ENCODE measurements around the gene TFPT.

The TFPT gene

GRCh38 chr19:54154603-54155345, 39.3 kb upstream of the TFPT start:
- DNase-seq (ENCODE audit: low read depth): no peak
- TF ChIP-seq, protein P1, sequence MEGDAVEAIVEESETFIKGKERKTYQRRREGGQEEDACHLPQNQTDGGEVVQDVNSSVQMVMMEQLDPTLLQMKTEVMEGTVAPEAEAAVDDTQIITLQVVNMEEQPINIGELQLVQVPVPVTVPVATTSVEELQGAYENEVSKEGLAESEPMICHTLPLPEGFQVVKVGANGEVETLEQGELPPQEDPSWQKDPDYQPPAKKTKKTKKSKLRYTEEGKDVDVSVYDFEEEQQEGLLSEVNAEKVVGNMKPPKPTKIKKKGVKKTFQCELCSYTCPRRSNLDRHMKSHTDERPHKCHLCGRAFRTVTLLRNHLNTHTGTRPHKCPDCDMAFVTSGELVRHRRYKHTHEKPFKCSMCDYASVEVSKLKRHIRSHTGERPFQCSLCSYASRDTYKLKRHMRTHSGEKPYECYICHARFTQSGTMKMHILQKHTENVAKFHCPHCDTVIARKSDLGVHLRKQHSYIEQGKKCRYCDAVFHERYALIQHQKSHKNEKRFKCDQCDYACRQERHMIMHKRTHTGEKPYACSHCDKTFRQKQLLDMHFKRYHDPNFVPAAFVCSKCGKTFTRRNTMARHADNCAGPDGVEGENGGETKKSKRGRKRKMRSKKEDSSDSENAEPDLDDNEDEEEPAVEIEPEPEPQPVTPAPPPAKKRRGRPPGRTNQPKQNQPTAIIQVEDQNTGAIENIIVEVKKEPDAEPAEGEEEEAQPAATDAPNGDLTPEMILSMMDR (IDR thresholded peaks at IDR 0.05; ENCODE audit: low read depth, low read length, missing control alignments): no peak
- H3K4me3 ChIP-seq (ENCODE audit: low read depth, low read length): no peak overlapping the region

DNA sequence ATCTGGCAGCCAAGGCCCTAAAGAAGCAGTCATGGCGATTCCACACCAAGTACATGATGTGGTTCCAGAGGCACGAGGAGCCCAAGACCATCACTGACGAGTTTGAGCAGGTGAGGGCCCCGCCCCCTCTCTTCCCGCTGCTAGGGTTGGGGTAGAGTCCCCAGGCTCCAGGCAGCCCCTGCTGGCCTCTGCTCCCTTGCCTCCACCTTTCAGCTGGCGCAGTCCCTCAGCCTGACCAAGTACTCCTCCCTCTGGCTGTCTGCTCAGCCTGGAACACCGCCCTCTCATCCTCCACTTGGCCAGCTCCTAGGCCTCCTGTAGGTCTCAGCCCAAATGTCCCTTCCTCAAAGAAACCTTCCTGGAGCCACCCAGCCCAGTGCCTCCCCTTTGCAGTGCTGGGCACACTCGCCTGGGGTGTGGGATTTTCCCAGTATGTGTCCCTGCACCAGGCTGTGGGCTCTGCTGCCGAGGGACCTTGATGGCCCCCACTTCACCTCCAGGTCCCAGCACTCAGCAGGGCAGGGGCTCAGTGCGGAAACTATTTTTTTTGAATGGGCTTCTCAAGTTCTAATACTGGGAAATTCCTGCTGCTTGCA, 38.4 kb upstream of the TFPT start:
- no peak for DNase-seq (ENCODE audit: low read depth)
- TF ChIP-seq, protein P1 (IDR thresholded peaks at IDR 0.05; ENCODE audit: low read depth, low read length, missing control alignments): no peak

GRCh38 chr19:54152878-54153524, 37.5 kb upstream of the TFPT start:
- TF ChIP-seq, protein P1 (IDR thresholded peaks at IDR 0.05; ENCODE audit: low read depth, low read length, missing control alignments): no peak
- no peak overlapping the region for H3K4me3 ChIP-seq (ENCODE audit: low read depth, low read length)

More for the DNA sequence above, 38.4 kb upstream of the TFPT start:
- no peak overlapping the region for H3K4me3 ChIP-seq (ENCODE audit: low read depth, low read length)

DNA sequence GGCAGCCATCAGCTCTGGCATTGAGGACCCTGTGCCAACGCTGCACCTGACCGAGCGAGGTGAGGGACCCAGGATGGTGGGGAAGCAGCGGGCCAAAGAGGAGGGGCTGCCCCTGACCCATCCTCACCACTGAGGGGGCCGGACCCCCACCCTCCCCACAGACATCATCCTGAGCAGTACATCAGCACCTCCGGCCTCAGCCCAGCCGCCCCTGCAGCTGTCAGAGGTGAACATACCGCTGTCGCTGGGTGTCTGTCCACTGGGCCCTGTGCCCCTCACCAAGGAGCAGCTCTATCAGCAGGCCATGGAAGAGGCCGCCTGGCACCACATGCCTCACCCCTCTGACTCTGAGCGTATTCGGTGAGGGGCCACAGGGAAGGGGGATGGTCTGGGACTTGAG, 36.8 kb upstream of the TFPT start:
- TF ChIP-seq, protein P1 (IDR thresholded peaks at IDR 0.05; ENCODE audit: low read depth, low read length, missing control alignments): no peak
- H3K4me3 ChIP-seq (ENCODE audit: low read depth, low read length): no peak overlapping the region
- DNase-seq (ENCODE audit: low read depth): no peak

More at GRCh38 chr19:54152878-54153524, 37.5 kb upstream of the TFPT start:
- no peak for DNase-seq (ENCODE audit: low read depth)

DNA sequence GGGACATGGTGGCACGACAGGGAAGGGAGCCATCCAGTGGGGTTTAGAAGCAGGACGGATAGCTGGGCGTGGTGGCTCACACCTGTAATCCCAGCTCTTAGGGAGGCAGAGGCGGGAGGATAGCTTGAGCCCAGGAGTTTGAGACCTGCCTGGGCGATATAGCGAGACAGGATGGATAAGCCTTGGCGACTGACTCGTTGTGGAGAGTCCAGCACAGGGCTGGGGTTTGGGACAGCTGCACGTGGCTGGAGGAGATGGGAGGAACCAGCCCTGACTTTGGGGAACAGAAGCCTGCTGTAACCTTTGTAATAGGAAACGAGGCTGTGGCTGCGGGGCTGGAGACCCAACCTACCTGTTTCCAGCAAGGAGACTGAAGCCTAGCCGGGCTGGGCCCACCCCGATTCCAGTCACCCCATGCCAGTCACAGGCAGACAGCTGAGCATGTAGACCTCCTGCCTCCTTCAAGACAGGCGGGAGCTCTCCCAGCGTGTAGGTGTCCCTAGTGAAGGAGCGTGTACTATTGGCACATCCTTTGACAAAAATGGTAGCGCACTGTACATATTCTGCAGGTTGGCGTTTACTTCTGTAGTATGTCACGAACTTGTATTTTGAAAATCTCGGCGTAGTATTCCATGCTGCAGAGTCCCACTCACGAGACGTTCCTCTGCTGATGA, 36.0 kb upstream of the TFPT start:
- no peak for DNase-seq (ENCODE audit: low read depth)
- no peak overlapping the region for H3K4me3 ChIP-seq (ENCODE audit: low read depth, low read length)
- TF ChIP-seq, protein P1 (IDR thresholded peaks at IDR 0.05; ENCODE audit: low read depth, low read length, missing control alignments): no peak

DNA sequence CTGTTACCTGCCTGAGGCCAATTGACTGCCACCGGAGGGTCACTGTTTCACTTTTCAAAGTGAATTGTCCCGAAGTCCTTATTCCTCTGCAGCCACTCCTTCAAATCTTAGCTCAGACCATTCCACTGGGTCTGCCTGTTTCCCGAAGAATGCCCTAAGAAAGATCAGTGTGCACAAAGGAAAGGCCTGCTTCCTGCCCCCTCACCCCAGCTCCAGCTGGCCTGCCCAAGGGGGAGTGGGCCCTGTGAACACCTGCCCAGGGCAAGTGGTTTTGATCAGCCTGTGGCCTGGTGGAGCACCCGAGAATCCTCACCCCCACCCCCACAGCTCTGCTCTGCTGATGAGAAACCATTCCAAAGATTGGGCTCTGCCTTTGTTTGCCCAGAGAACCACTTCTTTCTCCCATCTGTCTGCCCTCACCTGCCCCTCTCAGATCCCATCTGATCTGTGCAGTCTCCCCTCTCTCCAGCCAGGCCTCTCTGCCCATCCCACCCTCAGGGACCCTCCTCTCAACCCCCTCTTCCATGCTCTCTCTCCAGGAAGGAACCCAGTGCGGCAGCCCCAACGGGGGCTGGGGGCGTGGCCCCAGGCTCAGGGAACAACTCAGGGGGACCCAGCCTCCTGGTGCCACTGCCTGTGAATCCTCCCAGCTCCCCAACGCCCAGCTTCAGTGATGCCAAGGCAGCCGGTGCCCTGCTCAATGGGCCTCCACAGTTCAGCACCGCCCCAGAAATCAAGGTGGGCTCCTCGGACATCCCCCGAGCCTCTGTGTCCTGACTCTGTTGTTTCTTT, 33.8 kb upstream of the TFPT start:
- TF ChIP-seq, protein P1 (IDR thresholded peaks at IDR 0.05; ENCODE audit: low read depth, low read length, missing control alignments): no peak
- DNase-seq (ENCODE audit: low read depth): no peak
- no peak overlapping the region for H3K4me3 ChIP-seq (ENCODE audit: low read depth, low read length)
